T-helper 9 cell (primary cell): ENCODE results near the gene KCTD19.

Experiments used
- DNase-seq: peaks from one replicate; pipeline ENCODE4 v3.0.0-alpha.2; 2020

KCTD19 gene

GRCh38 chr16:67282447-67282805 is 44.1 kb downstream of the KCTD19 start:
- no peak for DNase-seq

DNA sequence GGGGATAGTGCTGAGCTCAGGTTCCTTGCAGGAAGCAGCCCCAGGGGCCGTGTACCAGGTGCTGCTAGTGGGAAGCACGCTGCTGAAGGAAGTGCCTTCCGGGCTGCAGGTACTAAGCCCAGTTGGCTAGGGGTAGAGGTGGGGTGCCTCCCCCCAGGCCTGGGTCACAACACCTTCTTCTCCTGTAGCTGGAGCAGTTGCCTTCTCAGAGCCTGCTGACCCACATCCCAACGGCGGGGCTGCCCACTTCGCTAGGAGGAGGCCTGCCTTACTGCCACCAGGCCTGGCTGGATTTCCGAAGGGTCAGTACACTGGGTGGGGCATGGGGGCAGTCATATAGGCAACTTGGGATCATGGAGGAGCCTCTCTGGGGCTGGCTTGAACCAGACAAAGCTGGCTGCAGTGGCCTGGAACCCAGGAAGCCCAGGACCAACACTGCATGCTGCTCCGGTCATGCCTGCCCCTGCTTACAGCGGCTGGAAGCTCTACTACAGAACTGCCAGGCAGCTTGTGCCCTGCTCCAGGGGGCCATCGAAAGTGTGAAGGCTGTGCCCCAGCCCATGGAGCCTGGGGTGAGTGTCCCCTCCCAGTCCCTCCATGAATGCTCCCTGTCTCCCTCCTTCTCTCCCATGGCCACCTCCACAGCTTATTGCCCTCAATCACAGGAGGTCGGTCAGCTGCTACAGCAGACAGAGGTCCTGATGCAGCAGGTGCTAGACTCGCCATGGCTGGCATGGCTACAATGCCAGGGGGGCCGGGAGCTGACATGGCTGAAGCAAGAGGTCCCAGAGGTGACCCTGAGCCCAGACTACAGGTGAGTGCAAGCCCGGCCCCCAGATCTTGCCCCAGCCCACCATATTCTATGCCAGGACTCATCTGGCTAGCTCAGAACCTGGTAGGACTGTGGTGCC is 44.8 kb downstream of the KCTD19 start:
- DNase-seq = no peak

GRCh38 chr16:67280090-67281015 is 46.2 kb downstream of the KCTD19 start:
- no peak for DNase-seq

- DNase-seq = peak; percentile 66
These were observed 47.0 kb downstream of the KCTD19 start, which contains the start of gene PLEKHG4 for GRCh38 chr16:67279296-67280089. TSS of gene PLEKHG4 (plus strand) at chr16:67279532. CDS start at chr16:67280045, 513 bp downstream.

DNA sequence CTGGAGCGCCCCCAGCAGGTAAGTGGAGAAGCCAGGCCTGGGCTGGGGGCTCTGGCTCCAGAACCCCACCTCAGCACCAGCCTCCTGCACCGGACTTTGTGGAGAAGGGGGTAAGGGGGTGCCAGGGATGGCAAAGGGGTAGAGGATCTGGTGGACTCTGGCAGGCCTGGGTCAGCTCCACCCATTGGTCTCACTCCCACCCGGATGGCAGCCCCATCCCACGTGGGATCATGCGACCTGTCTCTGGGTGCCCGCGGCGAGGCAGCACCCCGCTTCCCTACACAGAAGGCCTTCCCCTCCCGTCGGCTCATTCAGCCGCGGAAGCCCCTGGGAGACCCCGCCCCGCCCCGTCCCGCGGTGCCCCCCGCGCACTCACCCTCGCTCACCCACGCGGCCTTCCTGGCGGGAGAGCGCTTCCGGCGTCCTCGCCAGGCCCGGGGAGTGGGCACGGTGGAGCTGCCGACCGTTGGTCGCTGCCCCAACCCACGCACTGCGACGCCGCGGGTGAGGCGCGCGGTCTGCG is 47.7 kb downstream of the KCTD19 start:
- peak; percentile 29 for DNase-seq

- no peak for DNase-seq
These were observed 48.4 kb downstream of the KCTD19 start for GRCh38 chr16:67277999-67278772.

- DNase-seq = no peak
These were observed 49.1 kb downstream of the KCTD19 start for GRCh38 chr16:67277294-67277998.

GRCh38 chr16:67275321-67275720 is 51.2 kb downstream of the KCTD19 start:
- no peak for DNase-seq

- DNase-seq = no peak
These were observed 55.1 kb downstream of the KCTD19 start for GRCh38 chr16:67271446-67271845.

DNA sequence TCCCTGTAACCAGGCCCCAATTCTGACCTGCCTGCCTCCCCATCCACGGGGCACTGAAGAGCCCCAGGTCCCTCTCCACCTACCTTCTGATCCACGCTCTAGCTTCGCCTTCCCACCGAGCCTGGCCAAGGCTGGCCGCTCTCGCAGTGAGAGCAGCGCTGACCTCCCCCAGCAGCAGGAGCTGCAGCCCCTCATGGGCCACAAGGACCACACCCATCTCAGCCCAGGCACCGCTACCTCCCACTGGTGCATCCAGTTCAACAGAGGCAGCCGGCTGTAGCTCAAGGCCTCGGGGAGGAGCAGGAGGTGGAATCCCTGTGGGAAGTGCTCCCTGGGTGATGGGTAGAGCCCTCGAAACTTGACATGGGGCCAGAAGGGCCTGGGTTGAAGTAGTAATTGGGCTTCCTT is 55.6 kb downstream of the KCTD19 start:
- no peak for DNase-seq

GRCh38 chr16:67269766-67270165 is 56.8 kb downstream of the KCTD19 start:
- DNase-seq = no peak

DNA sequence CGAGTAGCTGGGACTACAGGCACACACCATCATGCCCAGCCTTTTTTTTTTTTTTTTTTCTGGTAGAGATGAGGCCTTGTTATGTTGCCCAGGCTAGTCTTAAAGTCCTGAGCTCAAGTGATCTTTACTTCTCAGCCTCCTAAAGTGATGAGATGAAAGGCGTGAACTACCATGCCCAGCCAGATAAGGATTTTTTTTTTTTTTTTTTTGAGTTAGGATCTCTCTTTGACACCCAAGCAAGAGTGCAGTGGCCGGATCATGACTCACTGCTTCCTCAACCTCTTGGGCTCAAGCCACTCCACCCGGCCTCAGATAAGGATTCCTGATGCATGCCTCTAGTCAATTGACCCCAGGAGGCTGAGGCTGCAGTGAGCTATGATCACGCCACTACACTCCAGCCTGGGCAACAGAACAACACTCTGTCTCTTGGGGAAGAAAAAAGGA is 58.4 kb downstream of the KCTD19 start:
- no peak for DNase-seq

GRCh38 chr16:67265834-67266233 is 60.7 kb downstream of the KCTD19 start:
- DNase-seq = no peak

DNA sequence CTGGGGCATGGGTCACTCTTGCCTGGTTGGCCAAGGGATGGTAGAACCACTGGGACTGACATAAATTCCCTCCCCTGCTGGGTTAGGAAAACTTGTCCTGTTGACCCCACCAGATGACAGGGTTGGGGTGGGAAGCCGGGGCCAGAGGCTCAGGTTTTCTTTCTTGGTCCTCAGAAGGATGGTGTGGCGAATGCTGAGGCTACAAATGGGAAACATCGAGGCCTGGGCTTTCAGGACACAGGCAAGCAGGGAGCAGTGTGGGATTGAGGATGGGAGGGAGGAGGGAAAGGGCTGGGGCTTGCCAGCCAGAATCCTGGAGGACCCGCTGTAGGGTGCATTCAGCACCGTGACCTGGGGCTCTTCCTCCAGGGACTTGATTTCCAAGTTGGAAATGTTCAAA is 61.7 kb downstream of the KCTD19 start:
- DNase-seq = no peak

- DNase-seq = no peak
These were observed 62.3 kb downstream of the KCTD19 start for GRCh38 chr16:67264277-67264676.

- DNase-seq = no peak
These were observed 63.3 kb downstream of the KCTD19 start for GRCh38 chr16:67263201-67263600.

GRCh38 chr16:67260426-67261063 is 66.0 kb downstream of the KCTD19 start:
- DNase-seq = no peak

GRCh38 chr16:67259705-67260104 is 66.8 kb downstream of the KCTD19 start:
- DNase-seq = no peak

- DNase-seq = no peak
These were observed 68.2 kb downstream of the KCTD19 start for GRCh38 chr16:67258161-67258835.
